Measurements from ENCODE around the gene GRID1.

DNA sequence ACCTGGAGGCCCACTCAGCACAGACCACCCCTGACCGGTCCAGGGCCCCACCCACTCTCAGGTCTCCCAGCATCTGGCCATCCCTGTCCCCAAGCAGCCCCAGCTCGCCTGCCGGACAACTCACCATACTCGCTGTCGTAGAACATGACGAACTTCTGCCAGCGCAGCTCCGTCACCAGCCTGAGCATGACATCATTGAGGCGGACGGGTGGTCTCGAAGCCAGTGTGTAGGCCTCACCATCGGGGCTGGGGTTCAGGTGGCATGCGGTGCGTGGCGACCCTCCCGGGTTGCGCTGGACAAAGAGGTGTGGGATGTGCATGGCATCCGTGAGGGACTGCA, 160.4 kb downstream of the GRID1 start:
- no peak for TF ChIP-seq EZH2phosphoT487 (IDR thresholded peaks at IDR 0.05; ENCODE audit: insufficient read depth, low read depth)
- no peak for TF ChIP-seq EZH2 (IDR thresholded peaks at IDR 0.05; ENCODE audit: insufficient read depth, poor library complexity, severe bottlenecking)
